HFFc6 (cell line): Measurements from ENCODE around the gene PACRG. TPM values are rescaled to one million over a fixed set of nuclear protein-coding genes. Genes with fewer than 3 reads are reported as not detected.
"Not testable (repeated sequence)": the region's sequence is repeated elsewhere in the genome, so short reads cannot be mapped to it uniquely, and the experiment has no call there.

ENCODE experiments used
- DNase-seq: peaks from one replicate; pipeline ENCODE4 v3.0.0-alpha.2; 2018
- H3K27ac Mint-ChIP-seq: 2 replicates; pipeline ENCODE4 v1.8.0; 2020; ENCODE audit warnings: mild to moderate bottlenecking, mixed read lengths
- H3K27me3 Mint-ChIP-seq: 2 replicates; pipeline ENCODE4 v1.8.0; 2021; ENCODE audit warnings: mild to moderate bottlenecking, moderate library complexity, mixed read lengths; ENCODE audit not compliant: insufficient read depth
- H3K36me3 Mint-ChIP-seq: 2 replicates; pipeline ENCODE4 v1.8.0; 2021; ENCODE audit warnings: low read depth, mixed read lengths
- H3K4me1 Mint-ChIP-seq: 2 replicates; pipeline ENCODE4 v1.8.0; 2020; ENCODE audit warnings: low read depth, mixed read lengths
- H3K4me3 Mint-ChIP-seq: 2 replicates; pipeline ENCODE4 v1.8.0; 2020; ENCODE audit warnings: mild to moderate bottlenecking, moderate library complexity, mixed read lengths
- H3K9me3 Mint-ChIP-seq: 2 replicates; pipeline ENCODE4 v1.8.0; 2020; ENCODE audit warnings: mild to moderate bottlenecking, mixed read lengths
- long read RNA-seq: library from polyadenylated mRNA; unstranded; transcript quantifications from one replicate; pipeline ENCODE4 v2.0.0, GENCODE V29; 2019
- total RNA-seq, 6 experiments: library from RNA; stranded (reverse); fragmentation: NEBNext Ultra II Directional; extraction: Animal tissue kit (Norgen Biotek cat#: 25700); gene quantifications; 2 replicates in 1 of 6; 3 replicates in 5 of 6; pipeline ENCODE4 v1.2.3, GENCODE V29; 2021
- TF ChIP-seq, protein P1 (sequence below): fragments of 200-600 bp; sonication (generic); IDR thresholded peaks from 2 replicates; pipeline ENCODE4 v1.5.0; 2021; ENCODE audit warnings: antibody characterized with exemption, mild to moderate bottlenecking

Gene PACRG
- total RNA-seq, result not detected
- long read RNA-seq, result 0 reads

DNA sequence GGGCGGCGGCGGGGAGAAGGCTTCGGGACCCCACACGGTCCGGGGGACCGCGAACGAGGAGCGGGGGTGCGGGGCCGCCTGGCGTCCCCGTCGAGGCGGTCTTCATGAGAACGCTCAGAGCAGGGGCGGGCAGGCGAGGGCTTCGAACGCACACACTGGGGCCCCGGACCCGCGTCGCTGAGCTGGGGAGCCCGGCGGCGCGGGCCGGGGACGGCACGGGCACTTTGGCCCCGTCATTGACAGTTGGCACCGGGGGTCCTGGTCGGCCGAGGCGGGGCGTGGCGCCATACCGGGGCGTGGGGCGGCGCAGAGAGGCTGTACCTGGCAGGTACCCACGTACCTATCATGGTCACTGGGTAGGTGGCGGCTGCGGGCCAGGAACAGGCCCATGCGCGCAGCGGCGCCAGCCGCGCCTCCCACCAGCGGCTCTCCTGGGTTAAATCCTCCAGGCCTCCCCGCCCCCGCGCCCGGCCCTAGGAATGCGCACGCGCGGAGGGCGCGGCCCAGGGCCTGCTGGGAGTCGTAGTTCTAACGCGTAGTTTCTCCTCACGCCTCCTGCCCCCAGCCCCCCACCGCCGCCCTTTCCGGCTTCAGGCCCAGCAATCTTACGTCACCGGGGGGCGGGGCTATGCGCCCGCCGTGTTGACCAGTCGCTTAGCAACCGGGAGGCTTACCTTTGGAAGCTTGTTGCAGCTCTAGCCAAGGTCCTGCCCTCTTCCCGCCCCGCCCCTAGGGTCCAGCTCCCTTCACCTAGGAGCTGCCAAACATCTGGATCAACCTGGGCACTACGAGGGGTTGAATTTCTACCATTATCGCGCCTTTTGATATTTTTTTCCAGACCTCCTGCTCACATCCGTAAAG, at the start of gene PACRG, which contains the start of gene PRKN:
Gene PACRG, plus strand, starts transcription at position 653 of the 861 bp plus-strand sequence.
Gene PRKN, minus strand, starts transcription at position 445 of the 861 bp plus-strand sequence.
- DNase-seq, result peak; percentile 94
- Mint-ChIP-seq H3K27ac (peak within 1 kb of the TSS; percentile 87), H3K27me3 (no peaks in the 10 kb centered on the region), H3K9me3 (no peaks in the 10 kb centered on the region), H3K4me3 (peak within 1 kb of the TSS; percentile 89), H3K36me3 (no peaks in the 10 kb centered on the region), H3K4me1 (peaks cover 8% of the 10 kb centered on the region)
- TF ChIP-seq, protein P1, sequence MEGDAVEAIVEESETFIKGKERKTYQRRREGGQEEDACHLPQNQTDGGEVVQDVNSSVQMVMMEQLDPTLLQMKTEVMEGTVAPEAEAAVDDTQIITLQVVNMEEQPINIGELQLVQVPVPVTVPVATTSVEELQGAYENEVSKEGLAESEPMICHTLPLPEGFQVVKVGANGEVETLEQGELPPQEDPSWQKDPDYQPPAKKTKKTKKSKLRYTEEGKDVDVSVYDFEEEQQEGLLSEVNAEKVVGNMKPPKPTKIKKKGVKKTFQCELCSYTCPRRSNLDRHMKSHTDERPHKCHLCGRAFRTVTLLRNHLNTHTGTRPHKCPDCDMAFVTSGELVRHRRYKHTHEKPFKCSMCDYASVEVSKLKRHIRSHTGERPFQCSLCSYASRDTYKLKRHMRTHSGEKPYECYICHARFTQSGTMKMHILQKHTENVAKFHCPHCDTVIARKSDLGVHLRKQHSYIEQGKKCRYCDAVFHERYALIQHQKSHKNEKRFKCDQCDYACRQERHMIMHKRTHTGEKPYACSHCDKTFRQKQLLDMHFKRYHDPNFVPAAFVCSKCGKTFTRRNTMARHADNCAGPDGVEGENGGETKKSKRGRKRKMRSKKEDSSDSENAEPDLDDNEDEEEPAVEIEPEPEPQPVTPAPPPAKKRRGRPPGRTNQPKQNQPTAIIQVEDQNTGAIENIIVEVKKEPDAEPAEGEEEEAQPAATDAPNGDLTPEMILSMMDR, result no peak

- peaks cover 39% of the 10 kb centered on the region for H3K9me3 Mint-ChIP-seq
- H3K27me3 Mint-ChIP-seq, H3K27ac Mint-ChIP-seq, H3K4me1 Mint-ChIP-seq, H3K36me3 Mint-ChIP-seq, DNase-seq, H3K4me3 Mint-ChIP-seq: not testable (repeated sequence)
Observed at GRCh38 chr6:162678896-162679295, 48.9 kb upstream of the PACRG start.

GRCh38 chr6:162679681-162680080, 48.1 kb upstream of the PACRG start:
- Mint-ChIP-seq H3K4me3 (no peak overlapping the region), H3K27ac (no peak overlapping the region), H3K36me3 (no peaks in the 10 kb centered on the region), H3K27me3 (peaks cover 4% of the 10 kb centered on the region; the same call in 1 of the 2 replicates), H3K9me3 (peaks cover 36% of the 10 kb centered on the region), H3K4me1 (no peaks in the 10 kb centered on the region)
- TF ChIP-seq, protein P1, result no peak
- DNase-seq, result no peak

GRCh38 chr6:162680367-162680766, 47.4 kb upstream of the PACRG start:
- TF ChIP-seq, protein P1, result no peak
- Mint-ChIP-seq H3K4me1 (no peaks in the 10 kb centered on the region), H3K4me3 (no peak overlapping the region), H3K27ac (no peak overlapping the region), H3K36me3 (no peaks in the 10 kb centered on the region), H3K9me3 (peaks cover 31% of the 10 kb centered on the region), H3K27me3 (peaks cover 4% of the 10 kb centered on the region; the same call in 1 of the 2 replicates)
- no peak for DNase-seq

DNA sequence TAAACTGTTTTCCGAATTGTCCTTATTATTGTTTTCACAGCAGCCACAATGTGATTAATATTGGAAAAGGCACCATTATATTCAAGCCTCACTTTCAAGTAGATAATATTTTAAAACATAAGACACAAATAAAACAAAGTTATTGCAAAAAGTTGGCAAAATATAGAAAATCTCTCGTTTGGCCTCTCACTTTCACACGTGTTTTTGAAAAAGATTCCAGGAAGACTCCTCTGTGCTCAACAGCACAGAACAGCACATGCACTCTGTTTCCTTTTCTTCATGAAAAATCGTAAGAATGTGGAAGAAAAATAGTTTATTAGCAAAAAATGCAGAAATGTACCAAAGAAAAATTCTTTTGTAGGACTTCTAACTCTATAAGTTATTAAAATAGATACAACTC, 46.9 kb upstream of the PACRG start:
- no peaks in the 10 kb centered on the region for H3K36me3 Mint-ChIP-seq
- TF ChIP-seq, protein P1, result no peak
- H3K27ac Mint-ChIP-seq, result no peak overlapping the region
- no peak for DNase-seq
- H3K4me3 Mint-ChIP-seq, result no peak overlapping the region
- H3K9me3 Mint-ChIP-seq, result peaks cover 29% of the 10 kb centered on the region
- H3K27me3 Mint-ChIP-seq, result peaks cover 4% of the 10 kb centered on the region; the same call in 1 of the 2 replicates
- H3K4me1 Mint-ChIP-seq, result no peaks in the 10 kb centered on the region

DNA sequence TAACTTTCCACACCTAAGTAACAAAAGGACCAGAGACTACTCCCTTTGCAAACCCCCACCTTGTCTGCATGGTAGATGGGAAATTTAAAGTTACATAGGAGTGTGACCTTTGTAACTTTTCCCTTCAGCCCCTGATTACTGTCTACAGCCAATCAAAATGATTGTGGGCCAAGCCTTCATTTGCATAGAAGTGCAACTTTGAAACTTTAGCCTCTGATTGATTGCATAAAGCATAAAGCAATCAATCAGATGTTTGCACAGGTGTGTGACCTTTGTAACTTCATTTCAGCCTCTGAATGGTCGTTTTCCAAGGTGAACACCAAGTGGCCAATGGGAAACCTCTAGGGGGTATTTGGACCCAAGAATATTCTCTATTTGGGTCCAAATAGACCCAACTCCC, 46.3 kb upstream of the PACRG start:
- Mint-ChIP-seq H3K9me3 (peaks cover 27% of the 10 kb centered on the region), H3K4me1 (no peaks in the 10 kb centered on the region), H3K36me3 (no peaks in the 10 kb centered on the region), H3K27ac (no peak overlapping the region), H3K27me3 (peaks cover 4% of the 10 kb centered on the region; the same call in 1 of the 2 replicates), H3K4me3 (no peak overlapping the region)
- no peak for DNase-seq
- TF ChIP-seq, protein P1, result no peak
